ENCODE measurements around the gene SCNN1B.

SCNN1B gene

DNA sequence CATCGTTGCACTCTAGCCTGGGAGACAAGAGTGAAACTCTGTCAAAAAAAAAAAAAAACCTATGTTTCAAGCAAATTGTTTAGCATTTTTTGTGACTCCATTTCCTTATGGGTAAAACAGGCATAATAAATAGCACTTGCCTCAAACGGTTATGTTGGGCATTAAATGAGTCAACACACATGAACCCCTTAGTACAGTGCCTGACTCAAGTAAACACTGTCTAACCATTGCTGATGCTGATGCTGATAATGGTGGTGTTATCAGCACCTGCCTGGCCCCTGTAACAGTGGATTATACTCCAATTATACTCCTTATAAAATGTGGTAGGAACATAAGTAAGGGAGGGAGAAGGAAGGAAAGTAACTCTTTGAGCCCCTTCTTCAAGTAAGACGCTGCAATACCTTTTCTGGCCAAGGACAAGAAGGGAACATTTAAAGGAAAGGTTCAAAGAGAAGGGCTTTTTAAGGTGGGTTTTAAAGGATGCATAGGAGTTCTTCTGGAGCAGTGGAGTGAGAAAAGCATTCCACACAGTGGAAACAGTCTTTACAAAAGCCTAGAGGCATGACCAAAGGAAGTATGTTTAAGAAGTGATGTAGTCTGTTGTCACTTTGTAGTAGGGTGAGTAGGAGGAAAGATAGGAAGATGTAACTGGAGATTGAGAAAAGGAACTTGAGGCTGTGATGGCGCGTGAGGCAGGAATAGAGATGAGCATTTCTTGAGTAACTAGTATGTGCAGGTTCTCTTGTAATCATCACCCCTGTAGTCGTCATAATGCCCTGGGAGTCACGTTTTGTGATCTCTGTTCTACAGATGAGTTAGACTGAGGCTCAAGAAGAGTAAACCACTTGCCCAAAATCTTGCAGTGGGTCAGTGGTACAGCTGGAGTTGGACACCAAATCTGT lies 4.3 kb downstream of the SCNN1B start:
- TF ChIP-seq, protein P1, sequence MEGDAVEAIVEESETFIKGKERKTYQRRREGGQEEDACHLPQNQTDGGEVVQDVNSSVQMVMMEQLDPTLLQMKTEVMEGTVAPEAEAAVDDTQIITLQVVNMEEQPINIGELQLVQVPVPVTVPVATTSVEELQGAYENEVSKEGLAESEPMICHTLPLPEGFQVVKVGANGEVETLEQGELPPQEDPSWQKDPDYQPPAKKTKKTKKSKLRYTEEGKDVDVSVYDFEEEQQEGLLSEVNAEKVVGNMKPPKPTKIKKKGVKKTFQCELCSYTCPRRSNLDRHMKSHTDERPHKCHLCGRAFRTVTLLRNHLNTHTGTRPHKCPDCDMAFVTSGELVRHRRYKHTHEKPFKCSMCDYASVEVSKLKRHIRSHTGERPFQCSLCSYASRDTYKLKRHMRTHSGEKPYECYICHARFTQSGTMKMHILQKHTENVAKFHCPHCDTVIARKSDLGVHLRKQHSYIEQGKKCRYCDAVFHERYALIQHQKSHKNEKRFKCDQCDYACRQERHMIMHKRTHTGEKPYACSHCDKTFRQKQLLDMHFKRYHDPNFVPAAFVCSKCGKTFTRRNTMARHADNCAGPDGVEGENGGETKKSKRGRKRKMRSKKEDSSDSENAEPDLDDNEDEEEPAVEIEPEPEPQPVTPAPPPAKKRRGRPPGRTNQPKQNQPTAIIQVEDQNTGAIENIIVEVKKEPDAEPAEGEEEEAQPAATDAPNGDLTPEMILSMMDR (IDR thresholded peaks at IDR 0.05; ENCODE audit: borderline replicate concordance, control extremely low read depth, extremely low read depth, insufficient read depth, missing control alignments), result no peak
- in situ Hi-C loops (cut with MboI; ENCODE audit: low sequenced_read_pairs, unreplicated experiment), result no loop called here
- no peak for DNase-seq (ENCODE audit: low spot score)

DNA sequence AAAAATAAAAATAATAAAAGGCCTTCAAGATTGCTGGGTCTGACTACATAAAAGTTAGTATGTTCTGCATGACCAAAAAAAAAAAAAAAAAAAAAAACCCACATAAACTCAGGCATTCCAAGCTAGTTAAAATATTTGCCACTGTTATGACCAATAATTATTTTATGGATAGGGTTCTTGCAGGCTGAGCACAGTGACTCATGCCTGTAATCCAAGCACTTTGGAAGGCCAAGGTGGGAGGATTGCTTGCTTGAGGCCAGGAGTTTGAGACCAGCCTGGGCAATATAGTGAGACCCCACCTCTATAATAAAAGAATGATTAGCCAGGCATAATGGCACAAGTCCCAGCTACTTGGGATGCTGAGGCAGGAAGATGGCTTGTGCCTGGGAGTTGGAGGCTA lies 8.1 kb downstream of the SCNN1B start:
- DNase-seq (ENCODE audit: low spot score), result no peak
- in situ Hi-C loops (cut with MboI; ENCODE audit: low sequenced_read_pairs, unreplicated experiment), result no loop called here
- TF ChIP-seq, protein P1 (IDR thresholded peaks at IDR 0.05; ENCODE audit: borderline replicate concordance, control extremely low read depth, extremely low read depth, insufficient read depth, missing control alignments), result no peak

- TF ChIP-seq, protein P1 (IDR thresholded peaks at IDR 0.05; ENCODE audit: borderline replicate concordance, control extremely low read depth, extremely low read depth, insufficient read depth, missing control alignments), result no peak
- DNase-seq (ENCODE audit: low spot score), result no peak
- in situ Hi-C loops (cut with MboI; ENCODE audit: low sequenced_read_pairs, unreplicated experiment), result no loop called here
These were observed 8.6 kb downstream of the SCNN1B start for GRCh38 chr16:23310744-23311143.

DNA sequence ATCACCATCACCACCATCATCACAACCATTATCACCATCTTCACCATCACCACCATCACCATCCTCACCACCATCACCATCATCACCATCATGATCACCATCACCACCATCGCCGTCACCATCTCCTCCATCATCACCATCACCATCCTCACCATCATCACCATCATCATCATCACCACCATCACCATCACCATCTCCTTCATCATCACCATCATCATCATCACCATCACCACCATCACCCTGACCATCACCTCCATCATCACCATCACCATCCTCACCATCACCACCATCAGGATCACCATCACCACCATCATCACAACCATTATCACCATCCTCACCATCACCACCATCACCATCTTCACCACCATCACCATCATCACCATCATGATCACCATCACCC lies 14.1 kb downstream of the SCNN1B start:
- in situ Hi-C loops (cut with MboI; ENCODE audit: low sequenced_read_pairs, unreplicated experiment), result no loop called here
- DNase-seq (ENCODE audit: low spot score), result no peak
- TF ChIP-seq, protein P1 (IDR thresholded peaks at IDR 0.05; ENCODE audit: borderline replicate concordance, control extremely low read depth, extremely low read depth, insufficient read depth, missing control alignments), result no peak

DNA sequence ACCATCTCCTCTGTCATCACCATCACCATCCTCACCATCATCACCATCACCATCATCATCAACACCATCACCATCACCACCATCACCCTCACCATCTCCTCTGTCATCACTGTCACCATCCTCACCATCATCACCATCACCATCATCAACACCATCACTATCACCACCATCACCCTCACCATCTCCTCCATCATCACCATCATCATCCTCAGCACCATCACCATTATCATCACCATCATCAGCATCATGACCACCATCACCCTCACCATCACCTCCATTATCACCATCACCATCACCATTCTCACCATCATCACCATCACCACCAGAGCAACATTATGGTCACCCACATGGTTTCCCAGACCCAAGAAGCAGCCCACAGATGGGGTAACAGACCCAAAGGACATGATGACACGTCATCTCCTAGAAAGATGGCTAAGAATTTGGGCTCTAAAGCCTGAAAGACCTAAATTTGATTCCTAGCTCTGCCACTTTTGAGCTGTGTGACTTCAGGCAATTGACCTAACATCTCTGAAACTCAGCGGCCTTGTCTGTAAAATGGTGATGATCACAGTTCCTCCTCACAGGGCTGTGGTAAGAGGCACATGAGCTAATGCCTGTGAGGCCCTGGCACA lies 14.6 kb downstream of the SCNN1B start:
- in situ Hi-C loops (cut with MboI; ENCODE audit: low sequenced_read_pairs, unreplicated experiment), result no loop called here
- TF ChIP-seq, protein P1 (IDR thresholded peaks at IDR 0.05; ENCODE audit: borderline replicate concordance, control extremely low read depth, extremely low read depth, insufficient read depth, missing control alignments), result no peak
- no peak for DNase-seq (ENCODE audit: low spot score)

DNA sequence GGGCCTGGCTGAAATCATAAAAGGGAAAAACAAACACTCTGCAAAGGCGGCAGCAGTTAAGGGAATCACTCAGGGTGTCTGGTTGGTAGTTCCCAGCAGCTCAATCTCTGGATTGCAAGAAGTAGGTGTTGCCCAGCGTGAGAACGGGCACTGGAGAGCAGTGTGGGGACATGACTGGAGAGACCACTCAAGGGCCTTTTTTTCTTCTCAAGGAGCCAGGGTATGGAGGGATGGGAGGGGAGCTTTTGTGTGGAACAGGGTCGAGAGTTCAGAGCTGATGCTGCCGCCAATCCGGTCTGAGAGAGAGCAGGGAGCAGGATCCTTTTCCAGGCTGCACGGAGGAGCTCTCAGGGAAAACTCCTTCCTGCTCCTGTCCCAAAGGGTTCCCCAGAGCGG lies 15.2 kb downstream of the SCNN1B start:
- TF ChIP-seq, protein P1 (IDR thresholded peaks at IDR 0.05; ENCODE audit: borderline replicate concordance, control extremely low read depth, extremely low read depth, insufficient read depth, missing control alignments), result no peak
- in situ Hi-C loops (cut with MboI; ENCODE audit: low sequenced_read_pairs, unreplicated experiment), result no loop called here
- no peak for DNase-seq (ENCODE audit: low spot score)
